ENCODE data around the gene PIP5K1C. TPM values are rescaled to one million over a fixed set of nuclear protein-coding genes. Genes with fewer than 3 reads are reported as not detected.

PIP5K1C gene
- total RNA-seq, 1 donor from 2014 or later: 65.8 TPM

GRCh38 chr19:3604227-3604986, 95.9 kb downstream of the PIP5K1C start:
- Mint-ChIP-seq H3K4me3 (ENCODE audit: unreplicated experiment) (no peak overlapping the region), H3K27me3 (ENCODE audit: unreplicated experiment) (peaks cover 4% of the 10 kb centered on the region), H3K36me3 (ENCODE audit: low read depth, unreplicated experiment) (no peaks in the 10 kb centered on the region), H3K9me3 (ENCODE audit: unreplicated experiment) (no peaks in the 10 kb centered on the region), H3K4me1 (ENCODE audit: unreplicated experiment) (peaks cover 8% of the 10 kb centered on the region), H3K27ac (ENCODE audit: unreplicated experiment) (no peak overlapping the region)
- DNase-seq (ENCODE audit: low spot score): no peak
- TF ChIP-seq CTCF (IDR thresholded peaks at IDR 0.05; ENCODE audit: unreplicated experiment): no peak

GRCh38 chr19:3603121-3603811, 97.0 kb downstream of the PIP5K1C start:
- TF ChIP-seq CTCF (IDR thresholded peaks at IDR 0.05; ENCODE audit: unreplicated experiment): no peak
- Mint-ChIP-seq H3K36me3 (ENCODE audit: low read depth, unreplicated experiment) (no peaks in the 10 kb centered on the region), H3K9me3 (ENCODE audit: unreplicated experiment) (no peaks in the 10 kb centered on the region), H3K4me1 (ENCODE audit: unreplicated experiment) (peaks cover 7% of the 10 kb centered on the region), H3K4me3 (ENCODE audit: unreplicated experiment) (no peak overlapping the region), H3K27me3 (ENCODE audit: unreplicated experiment) (peaks cover 4% of the 10 kb centered on the region), H3K27ac (ENCODE audit: unreplicated experiment) (no peak overlapping the region)
- DNase-seq (ENCODE audit: low spot score): no peak

GRCh38 chr19:3601021-3601420, 99.2 kb downstream of the PIP5K1C start:
- no peak overlapping the region for H3K4me3 Mint-ChIP-seq (ENCODE audit: unreplicated experiment)
- DNase-seq (ENCODE audit: low spot score): no peak
- TF ChIP-seq CTCF (IDR thresholded peaks at IDR 0.05; ENCODE audit: unreplicated experiment): no peak
- no peaks in the 10 kb centered on the region for H3K9me3 Mint-ChIP-seq (ENCODE audit: unreplicated experiment)
- H3K36me3 Mint-ChIP-seq (ENCODE audit: low read depth, unreplicated experiment): no peaks in the 10 kb centered on the region
- H3K4me1 Mint-ChIP-seq (ENCODE audit: unreplicated experiment): no peaks in the 10 kb centered on the region
- no peak overlapping the region for H3K27ac Mint-ChIP-seq (ENCODE audit: unreplicated experiment)
- H3K27me3 Mint-ChIP-seq (ENCODE audit: unreplicated experiment): peaks cover 1% of the 10 kb centered on the region

GRCh38 chr19:3599776-3600187, 100.5 kb downstream of the PIP5K1C start:
- TF ChIP-seq CTCF (IDR thresholded peaks at IDR 0.05; ENCODE audit: unreplicated experiment): peak; percentile 23
- peaks cover 1% of the 10 kb centered on the region for H3K27me3 Mint-ChIP-seq (ENCODE audit: unreplicated experiment)
- H3K27ac Mint-ChIP-seq (ENCODE audit: unreplicated experiment): no peak overlapping the region
- no peaks in the 10 kb centered on the region for H3K4me1 Mint-ChIP-seq (ENCODE audit: unreplicated experiment)
- no peaks in the 10 kb centered on the region for H3K9me3 Mint-ChIP-seq (ENCODE audit: unreplicated experiment)
- no peak overlapping the region for H3K4me3 Mint-ChIP-seq (ENCODE audit: unreplicated experiment)
- DNase-seq (ENCODE audit: low spot score): peak; percentile 40
- H3K36me3 Mint-ChIP-seq (ENCODE audit: low read depth, unreplicated experiment): no peaks in the 10 kb centered on the region

GRCh38 chr19:3595521-3596061, 104.7 kb downstream of the PIP5K1C start:
- no peaks in the 10 kb centered on the region for H3K4me1 Mint-ChIP-seq (ENCODE audit: unreplicated experiment)
- no peak for DNase-seq (ENCODE audit: low spot score)
- H3K9me3 Mint-ChIP-seq (ENCODE audit: unreplicated experiment): no peaks in the 10 kb centered on the region
- no peak overlapping the region for H3K27ac Mint-ChIP-seq (ENCODE audit: unreplicated experiment)
- H3K27me3 Mint-ChIP-seq (ENCODE audit: unreplicated experiment): peaks cover 3% of the 10 kb centered on the region
- H3K4me3 Mint-ChIP-seq (ENCODE audit: unreplicated experiment): no peak overlapping the region
- H3K36me3 Mint-ChIP-seq (ENCODE audit: low read depth, unreplicated experiment): peaks cover 5% of the 10 kb centered on the region
- TF ChIP-seq CTCF (IDR thresholded peaks at IDR 0.05; ENCODE audit: unreplicated experiment): no peak
